GM21576 (cell line): ENCODE measurements around the gene CST9L.
"Not testable (repeated sequence)": the region's sequence is repeated elsewhere in the genome, so short reads cannot be mapped to it uniquely, and the experiment has no call there.

Source experiments
- ATAC-seq: cut with Tn5 transposase; IDR thresholded peaks from one replicate; pipeline ENCODE4 v1.9.1; 2021; ENCODE audit warnings: mild to moderate bottlenecking, moderate library complexity; ENCODE audit not compliant: unreplicated experiment

Gene CST9L

GRCh38 chr20:23586735-23587525 lies 18.6 kb upstream of the CST9L start:
- no peak for ATAC-seq

- no peak for ATAC-seq
Measured at GRCh38 chr20:23585808-23586734, 17.8 kb upstream of the CST9L start.

- no peak for ATAC-seq
Measured at GRCh38 chr20:23585449-23585807, 17.1 kb upstream of the CST9L start.

DNA sequence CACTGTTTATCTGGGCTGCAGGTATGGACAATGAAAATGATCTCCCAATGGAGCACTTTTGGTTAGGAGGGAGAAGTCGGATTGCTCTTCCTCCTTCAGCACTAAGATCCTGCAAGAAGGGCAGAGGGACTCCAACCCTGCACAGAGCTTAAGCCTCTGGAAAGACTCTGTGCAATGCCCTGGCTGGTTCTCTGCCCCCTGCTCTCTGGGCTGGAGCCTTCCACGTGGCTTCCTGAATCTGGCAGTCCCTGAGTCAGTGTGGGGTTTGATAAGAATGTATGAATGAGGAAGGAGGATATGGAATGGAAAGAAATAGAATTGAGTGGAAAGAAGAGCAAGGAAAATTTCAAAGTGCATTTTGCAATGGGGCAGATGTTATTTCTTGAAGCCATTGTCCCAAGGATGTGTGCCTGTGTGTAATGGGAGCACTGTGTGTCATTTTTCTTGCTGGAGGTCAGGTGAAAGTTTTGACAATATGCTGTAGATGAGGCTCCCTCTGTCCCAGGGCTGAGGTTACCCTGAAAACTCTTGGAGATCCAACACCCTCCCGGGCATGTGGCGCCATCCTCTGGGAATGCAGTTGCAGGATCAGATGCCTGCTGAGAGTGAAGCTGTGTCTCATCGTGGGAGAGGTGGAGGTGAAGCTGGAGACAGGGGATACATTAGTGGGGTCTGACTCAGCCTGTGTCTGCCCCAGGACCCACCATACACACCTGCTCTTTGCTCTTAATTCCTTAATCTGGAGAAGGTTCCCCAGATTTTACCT lies 16.3 kb upstream of the CST9L start:
- ATAC-seq: no peak

GRCh38 chr20:23583526-23583925 lies 15.2 kb upstream of the CST9L start:
- ATAC-seq: no peak

GRCh38 chr20:23582293-23582692 lies 14.0 kb upstream of the CST9L start:
- ATAC-seq: no peak

- ATAC-seq: not testable (repeated sequence)
Measured at GRCh38 chr20:23581833-23582232, 13.5 kb upstream of the CST9L start.

- ATAC-seq: no peak
Measured at GRCh38 chr20:23574977-23575376, 6.7 kb upstream of the CST9L start.

GRCh38 chr20:23570178-23570760 lies 2.0 kb upstream of the CST9L start:
- ATAC-seq: no peak

DNA sequence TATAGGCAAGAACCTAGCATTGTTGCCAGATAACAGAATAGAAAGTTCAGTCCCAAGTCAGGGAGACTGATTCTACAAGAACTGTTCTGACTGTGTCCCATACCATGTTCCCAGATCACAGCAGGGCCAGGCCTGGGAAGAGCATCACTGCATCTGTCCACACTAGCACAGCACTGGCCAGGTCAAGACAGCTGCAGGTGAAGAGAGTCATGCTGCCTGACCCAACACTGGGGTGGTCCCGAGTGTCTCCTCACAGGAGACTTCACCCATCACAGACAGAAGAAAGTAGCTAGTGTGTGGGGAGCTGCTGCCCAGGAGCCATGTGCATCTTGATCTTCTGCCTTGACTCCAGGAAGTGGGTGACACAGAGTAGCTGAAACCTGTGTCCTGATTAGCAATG lies 1.3 kb upstream of the CST9L start:
- no peak for ATAC-seq

DNA sequence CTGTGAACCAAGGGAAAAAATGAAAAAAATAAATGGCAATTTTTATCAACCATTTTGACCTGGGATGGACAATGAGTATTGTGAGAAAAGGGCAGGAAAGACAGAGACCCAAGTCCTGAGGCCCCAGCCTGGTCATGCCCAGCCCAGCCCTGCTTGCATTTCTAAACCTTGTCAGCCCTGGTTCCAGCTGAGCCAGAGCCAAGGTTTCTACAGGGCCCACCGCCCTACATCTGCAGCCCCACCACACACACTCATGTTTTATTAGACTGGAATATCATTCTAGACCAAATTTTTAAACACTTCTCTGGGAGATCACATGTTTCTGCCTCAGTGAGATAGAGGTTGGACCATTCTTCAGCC lies 667 bp upstream of the CST9L start:
- no peak for ATAC-seq

DNA sequence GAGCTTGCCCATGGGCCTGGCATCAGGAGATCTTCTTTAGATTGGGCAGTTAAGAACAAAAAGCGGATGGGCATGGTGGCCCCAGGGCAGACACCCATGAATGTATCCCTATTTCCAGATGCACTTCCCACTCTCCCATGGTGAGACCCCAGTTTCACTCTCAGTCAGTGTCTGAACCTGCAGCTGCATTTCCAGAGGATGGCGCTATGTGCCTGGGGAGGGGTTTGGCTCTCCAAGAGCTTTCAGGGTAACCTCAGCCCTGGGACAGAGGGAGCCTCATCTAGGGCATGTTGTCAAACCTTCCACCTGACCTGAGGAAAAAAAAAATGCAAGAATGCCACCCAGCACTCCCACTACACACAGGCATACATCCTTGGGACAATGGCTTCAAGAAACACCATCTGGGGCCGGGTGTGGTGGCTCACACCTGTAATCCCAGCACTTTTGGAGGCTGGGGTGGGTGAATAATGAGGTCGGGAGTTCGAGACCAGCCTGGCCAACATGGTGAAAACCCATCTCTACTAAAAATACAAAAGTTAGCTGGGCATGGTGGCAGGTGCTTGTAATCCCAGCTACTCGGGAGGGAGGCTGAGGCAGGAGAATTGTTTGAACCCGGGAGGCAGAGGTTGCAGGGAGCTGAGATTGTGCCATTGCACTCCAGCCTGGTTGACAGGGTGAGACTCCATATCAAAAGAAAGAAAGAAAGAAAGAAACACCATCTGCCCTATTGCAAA lies 1.9 kb downstream of the CST9L start:
- no peak for ATAC-seq

GRCh38 chr20:23565503-23566045 lies 2.7 kb downstream of the CST9L start:
- ATAC-seq: no peak

DNA sequence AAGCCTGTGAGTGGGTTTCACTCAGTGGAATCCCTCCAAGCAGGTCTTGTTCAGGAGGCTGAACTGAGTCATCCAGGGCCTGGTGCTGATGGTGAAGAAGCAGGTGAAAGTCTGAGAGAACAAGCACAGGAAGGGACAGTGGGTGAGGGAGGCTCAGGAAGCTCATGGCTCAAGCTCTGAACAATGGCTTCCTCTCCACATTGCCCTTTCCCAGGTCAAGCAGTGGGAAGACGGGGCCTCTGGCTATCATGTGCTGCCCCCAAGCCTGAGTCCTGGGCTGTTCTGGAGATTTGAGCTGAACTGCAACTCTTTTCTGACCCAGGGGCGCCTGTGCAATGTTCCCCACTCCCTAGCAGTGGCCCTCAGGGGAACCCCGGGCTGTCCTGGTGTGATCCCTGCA lies 3.4 kb downstream of the CST9L start:
- no peak for ATAC-seq

- no peak for ATAC-seq
Measured at GRCh38 chr20:23562721-23563342, 5.5 kb downstream of the CST9L start.

GRCh38 chr20:23554401-23554800 lies 13.9 kb downstream of the CST9L start:
- no peak for ATAC-seq

DNA sequence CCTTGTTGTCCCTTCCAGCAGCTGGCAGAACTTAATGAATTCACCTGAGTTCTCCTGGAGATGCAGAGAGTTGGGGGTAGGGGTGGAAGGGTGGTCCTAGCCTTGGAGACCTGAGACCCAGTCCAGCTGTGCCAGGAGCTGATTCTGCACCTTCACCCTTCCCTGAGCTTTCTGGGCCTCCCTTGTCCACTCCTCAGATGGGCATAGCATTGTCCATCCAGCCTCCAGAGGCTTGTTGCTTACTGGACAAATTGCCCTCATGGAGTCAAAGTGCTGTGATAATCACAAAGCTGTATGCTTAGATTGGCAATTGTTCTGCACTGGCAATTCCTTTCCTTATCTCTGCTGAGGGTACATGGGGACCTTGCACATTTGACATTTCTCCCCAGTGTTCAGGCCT lies 16.5 kb downstream of the CST9L start:
- no peak for ATAC-seq

DNA sequence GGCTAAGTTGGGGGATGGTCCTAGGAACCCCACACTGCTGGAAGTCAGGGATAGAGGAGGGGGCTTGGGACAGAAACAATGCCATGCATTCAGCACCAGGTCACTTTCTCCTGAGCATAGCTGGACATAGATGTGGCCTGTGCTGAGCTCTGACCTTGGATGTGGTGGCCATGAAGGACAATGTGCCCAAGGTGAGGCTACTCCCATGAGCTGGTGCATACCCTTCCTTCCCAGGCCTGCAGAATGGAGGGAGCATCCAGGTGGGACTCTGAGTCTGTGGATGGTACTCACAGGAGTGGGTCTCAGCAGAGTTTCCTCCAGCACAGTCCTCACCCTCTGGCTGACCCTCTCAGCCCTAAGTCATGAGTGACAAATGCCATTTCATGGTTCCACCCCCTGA lies 16.9 kb downstream of the CST9L start:
- no peak for ATAC-seq

GRCh38 chr20:23550227-23550626 lies 18.1 kb downstream of the CST9L start:
- no peak for ATAC-seq

GRCh38 chr20:23548408-23548807 lies 19.9 kb downstream of the CST9L start:
- no peak for ATAC-seq
